ENCODE results near the gene SPTLC3. TPM values are rescaled to one million over a fixed set of nuclear protein-coding genes. Genes with fewer than 3 reads are reported as not detected.

The SPTLC3 gene
- total and polyA plus RNA-seq, 2 donors (not counting 1 experiment from before 2014, with no cell fraction given): not detected

DNA sequence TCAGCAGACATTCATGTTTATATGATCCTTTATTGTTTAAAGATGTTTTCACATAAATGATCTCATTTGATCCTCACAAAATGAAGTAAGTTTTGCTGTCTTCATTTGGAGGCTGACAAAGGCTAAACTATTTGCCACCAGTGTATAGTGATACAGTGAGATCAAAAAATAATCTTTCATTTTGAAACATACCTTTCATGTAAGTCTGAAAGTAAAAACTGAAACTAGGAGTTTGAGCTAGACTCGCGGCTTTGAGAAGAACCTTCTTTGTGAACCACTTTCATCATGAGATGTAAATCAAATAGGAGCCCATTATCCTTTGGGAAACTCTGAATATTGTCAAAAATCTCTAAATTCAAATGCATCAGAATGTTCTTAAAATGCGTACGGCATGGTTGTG is 40.3 kb upstream of the SPTLC3 start:
- Histone ChIP-seq H3K27ac (ENCODE audit: low read length in 2 of 2) (no peak overlapping the region), H3K27me3 (replicated peaks in 1 of 4; ENCODE audit: control extremely low read depth in 1 of 4, control insufficient read depth in 3 of 4, insufficient read depth in 4 of 4, low read length in 3 of 4) (no peaks in the 10 kb centered on the region), H3K4me3 (ENCODE audit: control extremely low read depth in 1 of 5, extremely low read depth in 1 of 5, insufficient read depth in 1 of 5, low read depth in 2 of 5, low read length in 4 of 5) (no peak overlapping the region), H3K36me3 (replicated peaks in 1 of 2; ENCODE audit: control extremely low read depth in 1 of 2, control insufficient read depth in 1 of 2, extremely low read depth in 1 of 2, insufficient read depth in 2 of 2, low read length in 1 of 2) (no peaks in the 10 kb centered on the region), H3K4me2 (replicated peaks; ENCODE audit: low read depth, low read length, poor library complexity, severe bottlenecking) (no peak overlapping the region), H3K9me3 (ENCODE audit: control extremely low read depth in 1 of 3, control insufficient read depth in 2 of 3, insufficient read depth in 1 of 3, low read length in 2 of 3) (peaks cover 0 to 4% (median 0%) of the 10 kb centered on the region in 3 donors), H3K79me2 (ENCODE audit: control insufficient read depth, insufficient read depth, low read length) (no peaks in the 10 kb centered on the region), H3K9ac (ENCODE audit: low read length) (no peak overlapping the region), H3K4me1 (ENCODE audit: control insufficient read depth in 2 of 2, insufficient read depth in 2 of 2, low read length in 2 of 2) (no peaks in the 10 kb centered on the region), H4K20me1 (ENCODE audit: control insufficient read depth, insufficient read depth, low read length, poor library complexity, severe bottlenecking) (no peaks in the 10 kb centered on the region), H2AFZ (ENCODE audit: insufficient read depth, low read depth, low read length, poor library complexity, severe bottlenecking) (no peak overlapping the region)
- H3K4me1 Mint-ChIP-seq: no peaks in the 10 kb centered on the region
- no peak overlapping the region for H3K27ac Mint-ChIP-seq
- no peak for DNase-seq
- no peak for TF ChIP-seq EZH2 (IDR thresholded peaks at IDR 0.05; ENCODE audit: borderline replicate concordance, insufficient read depth, low read depth, low read length, poor library complexity, severe bottlenecking)
- TF ChIP-seq, protein P1, sequence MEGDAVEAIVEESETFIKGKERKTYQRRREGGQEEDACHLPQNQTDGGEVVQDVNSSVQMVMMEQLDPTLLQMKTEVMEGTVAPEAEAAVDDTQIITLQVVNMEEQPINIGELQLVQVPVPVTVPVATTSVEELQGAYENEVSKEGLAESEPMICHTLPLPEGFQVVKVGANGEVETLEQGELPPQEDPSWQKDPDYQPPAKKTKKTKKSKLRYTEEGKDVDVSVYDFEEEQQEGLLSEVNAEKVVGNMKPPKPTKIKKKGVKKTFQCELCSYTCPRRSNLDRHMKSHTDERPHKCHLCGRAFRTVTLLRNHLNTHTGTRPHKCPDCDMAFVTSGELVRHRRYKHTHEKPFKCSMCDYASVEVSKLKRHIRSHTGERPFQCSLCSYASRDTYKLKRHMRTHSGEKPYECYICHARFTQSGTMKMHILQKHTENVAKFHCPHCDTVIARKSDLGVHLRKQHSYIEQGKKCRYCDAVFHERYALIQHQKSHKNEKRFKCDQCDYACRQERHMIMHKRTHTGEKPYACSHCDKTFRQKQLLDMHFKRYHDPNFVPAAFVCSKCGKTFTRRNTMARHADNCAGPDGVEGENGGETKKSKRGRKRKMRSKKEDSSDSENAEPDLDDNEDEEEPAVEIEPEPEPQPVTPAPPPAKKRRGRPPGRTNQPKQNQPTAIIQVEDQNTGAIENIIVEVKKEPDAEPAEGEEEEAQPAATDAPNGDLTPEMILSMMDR (IDR thresholded peaks at IDR 0.05): no peak
- POLR2A ChIA-PET: no interaction called here
- ATAC-seq (ENCODE audit: low read depth): no peak
- intact Hi-C loops (cut with micrococcal nuclease): no loop called here
- WGBS (ENCODE audit: insufficient coverage): 100% methylated on average over 2 of the region's 4 CpGs
- H3K27me3 Mint-ChIP-seq: no peaks in the 10 kb centered on the region
- CTCF ChIA-PET: no interaction called here
- no peaks in the 10 kb centered on the region for H3K9me3 Mint-ChIP-seq (ENCODE audit: insufficient read depth)
- H3K4me3 Mint-ChIP-seq: no peak overlapping the region

DNA sequence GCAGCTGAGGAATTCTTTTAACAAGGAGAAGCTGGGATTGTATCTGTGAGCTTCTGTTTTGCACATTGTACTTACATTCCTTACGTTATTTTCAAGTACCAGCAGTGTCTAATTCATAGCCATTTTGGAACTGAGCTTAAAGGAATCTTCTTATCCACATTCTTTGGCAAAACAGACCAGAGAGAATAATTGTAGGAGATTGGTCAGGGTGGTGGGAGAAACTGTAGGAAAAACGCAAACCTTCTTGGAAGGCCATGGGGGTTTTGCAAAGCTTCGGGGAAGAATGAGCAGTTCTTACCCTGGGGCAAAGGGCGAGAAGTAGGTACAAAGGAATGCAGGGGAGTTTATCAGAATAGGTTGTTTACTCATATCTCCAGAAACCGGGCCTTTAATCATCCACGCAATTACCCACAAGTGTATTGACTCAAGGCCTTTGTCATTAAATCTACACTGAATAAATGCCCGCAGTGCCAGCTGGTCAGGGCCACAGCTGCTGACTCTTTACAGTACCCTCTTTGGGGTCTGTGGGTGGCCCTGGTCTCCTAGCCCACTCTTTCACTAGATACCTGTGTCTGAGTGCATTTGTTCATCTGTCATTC is 39.6 kb upstream of the SPTLC3 start:
- Histone ChIP-seq H3K27me3 (replicated peaks in 1 of 4; ENCODE audit: control extremely low read depth in 1 of 4, control insufficient read depth in 3 of 4, insufficient read depth in 4 of 4, low read length in 3 of 4) (no peaks in the 10 kb centered on the region), H2AFZ (ENCODE audit: insufficient read depth, low read depth, low read length, poor library complexity, severe bottlenecking) (no peak overlapping the region), H4K20me1 (ENCODE audit: control insufficient read depth, insufficient read depth, low read length, poor library complexity, severe bottlenecking) (no peaks in the 10 kb centered on the region), H3K9ac (ENCODE audit: low read length) (no peak overlapping the region), H3K4me3 (ENCODE audit: control extremely low read depth in 1 of 5, extremely low read depth in 1 of 5, insufficient read depth in 1 of 5, low read depth in 2 of 5, low read length in 4 of 5) (no peak overlapping the region), H3K4me2 (replicated peaks; ENCODE audit: low read depth, low read length, poor library complexity, severe bottlenecking) (no peak overlapping the region), H3K4me1 (ENCODE audit: control insufficient read depth in 2 of 2, insufficient read depth in 2 of 2, low read length in 2 of 2) (no peaks in the 10 kb centered on the region), H3K79me2 (ENCODE audit: control insufficient read depth, insufficient read depth, low read length) (no peaks in the 10 kb centered on the region), H3K9me3 (ENCODE audit: control extremely low read depth in 1 of 3, control insufficient read depth in 2 of 3, insufficient read depth in 1 of 3, low read length in 2 of 3) (peaks cover 0 to 4% (median 0%) of the 10 kb centered on the region in 3 donors), H3K27ac (ENCODE audit: low read length in 2 of 2) (no peak overlapping the region), H3K36me3 (replicated peaks in 1 of 2; ENCODE audit: control extremely low read depth in 1 of 2, control insufficient read depth in 1 of 2, extremely low read depth in 1 of 2, insufficient read depth in 2 of 2, low read length in 1 of 2) (no peaks in the 10 kb centered on the region)
- intact Hi-C loops (cut with micrococcal nuclease): no loop called here
- ChIA-PET CTCF (no interaction called here), POLR2A (no interaction called here)
- Mint-ChIP-seq H3K4me1 (no peaks in the 10 kb centered on the region), H3K27ac (no peak overlapping the region), H3K4me3 (no peak overlapping the region), H3K27me3 (no peaks in the 10 kb centered on the region), H3K9me3 (ENCODE audit: insufficient read depth) (no peaks in the 10 kb centered on the region)
- ATAC-seq (ENCODE audit: low read depth): no peak
- 89% methylated on average over 6 of the region's 7 CpGs for WGBS (ENCODE audit: insufficient coverage)
- TF ChIP-seq, protein P1 (IDR thresholded peaks at IDR 0.05): no peak
- no peak for TF ChIP-seq EZH2 (IDR thresholded peaks at IDR 0.05; ENCODE audit: borderline replicate concordance, insufficient read depth, low read depth, low read length, poor library complexity, severe bottlenecking)
- no peak for DNase-seq
